ENCODE data around the gene METTL8.
"Not testable (repeated sequence)": the region's sequence is repeated elsewhere in the genome, so short reads cannot be mapped to it uniquely, and the experiment has no call there.

METTL8 gene

DNA sequence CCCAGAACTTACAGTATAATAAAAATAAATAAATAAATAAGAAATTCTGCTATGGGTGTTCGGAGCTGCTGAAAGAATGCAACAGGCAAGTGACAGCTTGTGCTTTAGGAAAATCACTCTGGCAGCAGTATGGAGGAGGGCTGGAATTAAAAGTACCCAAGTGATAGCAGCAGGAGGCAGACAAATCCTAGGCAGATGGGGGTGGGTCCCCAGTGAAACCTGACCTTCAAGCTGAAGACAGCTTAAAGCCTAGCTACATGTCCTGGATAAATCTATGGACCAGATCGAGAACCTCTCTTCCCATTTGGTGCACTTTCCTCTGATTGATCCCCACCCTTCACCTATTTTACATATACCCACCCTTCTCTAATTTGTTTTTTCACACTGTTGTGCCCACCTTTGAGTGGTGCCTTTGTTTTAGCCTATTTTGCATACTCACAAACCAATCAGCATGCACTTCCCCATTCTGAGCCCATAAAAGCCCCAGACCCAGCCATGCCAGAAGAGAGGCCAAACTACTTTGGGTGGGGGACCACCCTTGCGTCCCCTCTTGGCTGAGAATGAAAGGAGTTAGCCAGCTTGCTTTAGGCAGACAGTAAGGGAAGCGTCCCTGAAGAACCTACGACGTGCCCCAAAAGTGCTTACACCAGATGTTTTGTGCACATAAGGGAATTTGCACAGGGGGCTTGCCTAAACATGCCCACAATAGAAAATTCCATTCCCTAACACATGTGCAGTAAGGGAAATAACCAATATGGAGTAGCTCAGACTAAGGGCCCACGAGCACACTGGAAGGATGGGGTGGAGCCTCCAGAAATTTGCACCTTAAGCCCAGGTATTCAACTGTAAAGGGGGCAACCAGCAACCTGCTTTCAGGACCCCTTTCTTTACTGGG, 3.0 kb downstream of the METTL8 start:
- no peak for DNase-seq (ENCODE audit: low spot score)

GRCh38 chr2:171422710-171423495, 10.9 kb downstream of the METTL8 start:
- DNase-seq (ENCODE audit: low spot score), result not testable (repeated sequence)

- DNase-seq (ENCODE audit: low spot score), result no peak
These were observed 12.8 kb downstream of the METTL8 start for GRCh38 chr2:171420728-171421563.

DNA sequence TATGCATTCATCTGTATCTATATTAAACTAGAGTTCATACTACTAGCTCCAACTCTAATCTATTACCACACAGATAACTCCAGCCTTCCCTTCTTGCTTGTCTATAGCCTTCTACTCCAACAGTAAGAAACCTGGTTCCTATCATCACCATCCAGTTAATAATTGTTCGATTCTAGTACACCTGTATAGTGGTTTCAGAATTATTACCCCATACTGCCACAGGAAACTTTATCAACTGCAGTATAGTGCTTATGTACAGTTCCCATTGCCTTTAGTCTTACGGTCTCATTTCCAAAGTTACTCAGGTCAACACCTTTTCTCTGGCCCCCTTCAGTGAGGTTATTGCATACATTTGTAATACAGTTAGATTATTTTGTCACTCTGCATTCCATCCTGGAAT, 14.5 kb downstream of the METTL8 start:
- DNase-seq (ENCODE audit: low spot score), result no peak

- DNase-seq (ENCODE audit: low spot score), result peak; percentile 95
These were observed 17.5 kb downstream of the METTL8 start for GRCh38 chr2:171416009-171416926.

- not testable (repeated sequence) for DNase-seq (ENCODE audit: low spot score)
These were observed 19.1 kb downstream of the METTL8 start for GRCh38 chr2:171414645-171415044.

- no peak for DNase-seq (ENCODE audit: low spot score)
These were observed 21.1 kb downstream of the METTL8 start for GRCh38 chr2:171412571-171413175.

DNA sequence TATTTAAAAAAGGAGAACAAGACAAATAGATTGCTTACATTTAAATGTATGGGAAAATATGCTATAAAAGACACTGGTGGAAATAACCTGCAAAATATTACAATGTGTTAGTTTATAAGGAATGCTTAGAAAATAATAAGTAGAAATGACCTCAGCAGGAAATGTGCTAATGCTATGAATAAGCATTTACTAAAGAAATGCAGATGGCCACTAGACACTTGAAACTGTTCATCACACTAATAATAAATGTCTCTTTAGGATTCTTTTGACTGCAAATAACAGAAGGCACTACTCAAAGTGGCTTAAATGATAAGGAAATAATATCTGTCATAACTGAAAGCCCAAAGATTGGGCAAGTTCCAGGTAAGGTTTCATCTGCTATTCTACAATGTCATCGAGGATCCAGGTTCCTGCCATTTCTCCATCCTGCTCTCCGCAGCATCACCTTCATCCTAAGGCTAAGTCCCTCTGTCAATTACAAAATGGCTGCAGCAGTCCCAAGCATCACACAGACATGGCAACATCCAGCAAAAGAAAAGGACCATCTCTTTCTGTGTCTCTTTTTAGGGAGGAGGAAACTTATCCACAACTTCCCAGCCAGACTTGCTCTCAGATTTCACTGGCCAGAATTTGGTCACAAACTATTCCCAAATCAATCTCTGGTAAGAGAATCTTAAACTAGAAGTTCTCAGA, 21.9 kb downstream of the METTL8 start:
- DNase-seq (ENCODE audit: low spot score), result no peak

DNA sequence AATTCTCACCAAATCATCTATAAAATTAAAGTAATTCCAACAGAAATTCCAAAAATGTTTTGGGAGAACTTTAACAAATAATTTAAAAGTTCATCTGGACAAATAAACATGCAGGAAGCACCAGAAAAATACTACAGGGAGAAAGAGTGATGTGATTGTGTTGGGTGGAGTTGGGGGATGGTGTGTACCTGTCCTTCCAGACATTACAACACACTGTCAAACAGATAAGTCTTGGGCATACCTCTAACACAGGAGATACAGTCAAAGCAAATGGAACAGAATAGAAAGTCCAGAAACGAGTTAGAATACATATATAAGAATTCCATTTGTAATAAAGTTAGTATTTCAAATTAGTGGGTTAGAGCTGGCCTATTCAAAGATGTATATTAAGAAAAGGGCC, 22.6 kb downstream of the METTL8 start:
- no peak for DNase-seq (ENCODE audit: low spot score)

DNA sequence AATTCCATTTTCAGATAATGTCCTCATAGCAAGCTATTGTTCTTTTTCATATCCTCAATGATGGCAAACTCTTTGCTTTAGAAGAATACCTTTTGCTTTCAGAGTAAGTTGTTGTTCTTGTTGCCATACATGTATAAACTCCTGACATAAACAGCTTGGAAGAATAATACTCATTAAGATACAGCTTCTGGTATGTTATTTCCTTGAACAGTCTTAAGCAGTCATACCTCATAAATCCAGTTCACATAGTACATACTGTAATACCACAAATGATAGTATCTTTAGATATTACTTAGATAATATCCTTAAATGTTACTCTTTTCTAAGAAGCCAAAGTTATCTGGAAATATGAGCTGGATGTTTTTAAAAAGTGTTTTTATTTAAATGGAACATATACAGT, 23.2 kb downstream of the METTL8 start:
- no peak for DNase-seq (ENCODE audit: low spot score)

GRCh38 chr2:171410101-171410500, 23.7 kb downstream of the METTL8 start:
- DNase-seq (ENCODE audit: low spot score), result no peak

GRCh38 chr2:171409436-171409971, 24.3 kb downstream of the METTL8 start:
- no peak for DNase-seq (ENCODE audit: low spot score)

DNA sequence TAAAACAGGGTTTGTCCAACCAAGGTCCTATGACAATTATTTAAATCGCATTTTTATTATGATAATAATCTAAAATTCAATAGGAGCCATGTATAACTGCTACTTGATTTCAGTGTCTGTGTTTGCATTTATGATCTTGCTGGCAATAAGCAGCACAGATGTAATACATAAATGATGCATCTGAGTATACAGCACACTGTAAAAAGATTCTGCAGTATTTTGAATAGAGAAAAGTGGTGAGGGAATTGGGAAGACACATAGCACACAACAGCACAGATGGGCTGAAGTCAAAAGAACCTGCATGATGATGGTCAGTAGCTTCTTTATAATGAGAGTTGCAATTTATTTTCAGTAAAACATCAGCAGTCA, 26.1 kb downstream of the METTL8 start:
- DNase-seq (ENCODE audit: low spot score), result no peak

- no peak for DNase-seq (ENCODE audit: low spot score)
These were observed 26.6 kb downstream of the METTL8 start for GRCh38 chr2:171407030-171407675.

GRCh38 chr2:171406044-171406443, 27.7 kb downstream of the METTL8 start:
- DNase-seq (ENCODE audit: low spot score), result no peak

GRCh38 chr2:171405546-171405945, 28.2 kb downstream of the METTL8 start:
- no peak for DNase-seq (ENCODE audit: low spot score)

GRCh38 chr2:171404719-171405118, 29.1 kb downstream of the METTL8 start:
- no peak for DNase-seq (ENCODE audit: low spot score)

GRCh38 chr2:171404261-171404660, 29.5 kb downstream of the METTL8 start:
- DNase-seq (ENCODE audit: low spot score), result no peak

- DNase-seq (ENCODE audit: low spot score), result no peak
These were observed 30.7 kb downstream of the METTL8 start for GRCh38 chr2:171402906-171403580.
